ENCODE measurements around the gene DGKD. TPM values are rescaled to one million over a fixed set of nuclear protein-coding genes. Genes with fewer than 3 reads are reported as not detected.

Gene DGKD
- total RNA-seq, 2 donors from 2014 or later = 21.5 to 63.1 TPM

DNA sequence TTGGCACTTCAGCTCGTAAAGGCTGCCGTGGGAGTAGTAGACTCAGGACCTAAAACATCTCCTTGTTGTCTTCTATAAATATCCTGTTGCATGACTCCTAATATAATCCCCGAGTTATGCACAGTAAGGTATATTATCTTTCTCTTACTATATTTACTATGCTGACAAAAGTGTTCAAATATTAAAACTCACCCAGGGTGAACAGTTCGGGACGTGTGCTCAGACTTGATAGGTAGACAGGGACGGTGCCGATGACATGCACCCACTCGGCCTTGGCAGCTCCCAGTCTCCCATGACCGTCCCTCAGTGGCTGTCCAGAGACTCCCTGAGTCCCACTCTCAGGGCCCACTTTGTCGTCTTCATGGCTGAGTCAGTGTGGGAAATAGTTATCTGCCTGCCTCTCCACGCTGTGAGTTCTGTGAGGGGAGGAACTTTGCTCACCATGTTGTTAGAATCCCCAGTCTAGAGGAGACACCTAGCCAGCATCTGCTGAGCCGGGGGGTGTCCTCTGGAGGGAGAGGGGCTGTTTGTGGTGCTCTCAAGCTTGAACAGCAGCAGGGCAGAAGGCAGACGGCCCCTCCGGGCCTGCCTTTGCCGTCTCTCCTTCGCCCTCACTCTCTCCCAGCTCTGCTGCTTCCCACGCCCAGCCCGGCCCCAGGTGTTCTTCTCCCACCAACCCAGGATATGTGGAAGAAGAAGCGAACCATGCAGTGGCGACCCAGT lies 75.0 kb downstream of the DGKD start:
- Histone ChIP-seq H3K27me3 (replicated peaks; ENCODE audit: insufficient read depth) (no peaks in the 10 kb centered on the region), H3K36me3 (no peaks in the 10 kb centered on the region), H3K4me3 (no peak overlapping the region), H3K9me3 (no peaks in the 10 kb centered on the region), H3K4me1 (replicated peaks) (no peaks in the 10 kb centered on the region), H3K27ac (peak overlapping the region in 1 of 2 donors; percentile 0)
- intact Hi-C loops (cut with DNase I) = no loop called here
- DNase-seq (ENCODE audit: low spot score) = no peak
- 86% methylated on average over 20 of the region's 20 CpGs for WGBS
- no peak for TF ChIP-seq POLR2AphosphoS5 (IDR thresholded peaks at IDR 0.05)

DNA sequence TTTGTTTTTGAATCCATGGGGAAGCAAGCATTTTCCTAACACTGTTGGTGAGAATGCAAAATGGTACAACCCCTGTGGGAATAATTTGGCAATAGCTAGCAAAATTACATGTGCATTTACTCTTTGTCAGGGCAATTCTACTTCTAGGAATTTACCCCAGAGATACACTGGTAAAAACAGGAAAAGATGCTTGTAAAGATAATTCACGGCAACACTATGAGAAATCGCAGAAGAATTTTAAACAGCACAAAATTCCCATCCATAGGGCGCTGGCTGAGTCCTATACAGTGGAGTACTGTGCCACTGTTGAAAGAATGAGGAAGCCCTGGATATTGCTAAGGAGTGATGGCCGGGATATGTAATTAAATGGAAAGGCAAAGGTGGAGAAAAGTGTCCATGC lies 75.8 kb downstream of the DGKD start:
- peak overlapping the region in 1 of 2 donors; percentile 0 for H3K27ac ChIP-seq
- intact Hi-C loops (cut with DNase I) = no loop called here
- DNase-seq (ENCODE audit: low spot score) = no peak

DNA sequence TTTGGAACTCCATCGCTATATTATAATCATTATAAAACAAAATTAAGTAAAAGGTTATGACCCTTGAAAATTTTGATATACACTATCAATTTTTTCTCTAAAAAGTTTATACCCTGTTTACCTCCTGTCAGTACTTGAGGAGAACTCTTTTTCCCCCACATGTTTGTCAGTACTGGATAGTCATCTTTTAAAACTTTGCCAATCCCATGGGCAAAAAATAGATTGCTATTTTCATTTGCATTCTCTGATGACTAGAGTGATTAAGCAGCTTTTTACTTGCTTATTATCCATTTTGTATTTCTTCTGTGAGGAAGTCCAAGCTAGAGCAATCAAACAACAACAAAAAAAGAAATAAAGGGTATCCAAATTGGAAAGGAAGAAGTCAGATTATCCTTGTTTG lies 76.4 kb downstream of the DGKD start:
- 96% methylated on average over 1 of the region's 1 CpG for WGBS
- TF ChIP-seq POLR2AphosphoS5 (IDR thresholded peaks at IDR 0.05) (no peak), POLR2A (IDR thresholded peaks at IDR 0.05) (no peak)
- TF ChIP-seq, protein P1, sequence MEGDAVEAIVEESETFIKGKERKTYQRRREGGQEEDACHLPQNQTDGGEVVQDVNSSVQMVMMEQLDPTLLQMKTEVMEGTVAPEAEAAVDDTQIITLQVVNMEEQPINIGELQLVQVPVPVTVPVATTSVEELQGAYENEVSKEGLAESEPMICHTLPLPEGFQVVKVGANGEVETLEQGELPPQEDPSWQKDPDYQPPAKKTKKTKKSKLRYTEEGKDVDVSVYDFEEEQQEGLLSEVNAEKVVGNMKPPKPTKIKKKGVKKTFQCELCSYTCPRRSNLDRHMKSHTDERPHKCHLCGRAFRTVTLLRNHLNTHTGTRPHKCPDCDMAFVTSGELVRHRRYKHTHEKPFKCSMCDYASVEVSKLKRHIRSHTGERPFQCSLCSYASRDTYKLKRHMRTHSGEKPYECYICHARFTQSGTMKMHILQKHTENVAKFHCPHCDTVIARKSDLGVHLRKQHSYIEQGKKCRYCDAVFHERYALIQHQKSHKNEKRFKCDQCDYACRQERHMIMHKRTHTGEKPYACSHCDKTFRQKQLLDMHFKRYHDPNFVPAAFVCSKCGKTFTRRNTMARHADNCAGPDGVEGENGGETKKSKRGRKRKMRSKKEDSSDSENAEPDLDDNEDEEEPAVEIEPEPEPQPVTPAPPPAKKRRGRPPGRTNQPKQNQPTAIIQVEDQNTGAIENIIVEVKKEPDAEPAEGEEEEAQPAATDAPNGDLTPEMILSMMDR (IDR thresholded peaks at IDR 0.05) = no peak

More for the DNA sequence above, 75.8 kb downstream of the DGKD start:
- TF ChIP-seq, protein P1 (IDR thresholded peaks at IDR 0.05) = no peak
- TF ChIP-seq POLR2AphosphoS5 (IDR thresholded peaks at IDR 0.05) (no peak), POLR2A (IDR thresholded peaks at IDR 0.05) (no peak)
- no peaks in the 10 kb centered on the region for H3K4me1 ChIP-seq (replicated peaks)
- no peaks in the 10 kb centered on the region for H3K9me3 ChIP-seq
- H3K27me3 ChIP-seq (replicated peaks; ENCODE audit: insufficient read depth) = no peaks in the 10 kb centered on the region
- H3K36me3 ChIP-seq = no peaks in the 10 kb centered on the region
- no peak overlapping the region for H3K4me3 ChIP-seq
- WGBS = 29% methylated on average over 4 of the region's 4 CpGs

DNA sequence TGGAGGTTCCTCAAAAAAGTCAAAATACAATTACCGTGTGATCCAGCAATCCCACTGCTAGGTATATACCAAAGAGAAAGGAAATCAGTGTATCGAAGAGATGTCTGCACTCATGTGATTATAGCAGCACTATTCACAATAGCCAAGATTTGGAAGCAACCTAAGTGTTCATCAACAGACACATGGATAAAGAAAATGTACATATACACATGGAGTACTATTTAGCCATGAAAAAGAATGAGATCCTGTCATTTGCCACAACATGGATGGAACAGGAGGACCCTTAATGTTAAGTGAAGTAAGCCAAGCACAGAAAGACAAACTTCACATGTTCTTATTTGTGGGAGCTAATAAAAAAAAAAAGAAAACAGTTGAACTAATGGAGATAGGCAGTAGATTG lies 78.7 kb downstream of the DGKD start:
- Histone ChIP-seq H3K4me1 (replicated peaks) (no peaks in the 10 kb centered on the region), H3K4me3 (no peak overlapping the region), H3K27ac (no peak overlapping the region), H3K9me3 (no peaks in the 10 kb centered on the region), H3K27me3 (replicated peaks; ENCODE audit: insufficient read depth) (no peaks in the 10 kb centered on the region), H3K36me3 (peaks cover 0 to 13% of the 10 kb centered on the region in 2 donors)
- intact Hi-C loops (cut with DNase I) = no loop called here
- 97% methylated on average over 2 of the region's 2 CpGs for WGBS
- TF ChIP-seq, protein P1 (IDR thresholded peaks at IDR 0.05) = no peak
- TF ChIP-seq POLR2AphosphoS5 (IDR thresholded peaks at IDR 0.05) (no peak), POLR2A (IDR thresholded peaks at IDR 0.05) (no peak)
- no peak for DNase-seq (ENCODE audit: low spot score)

More for the DNA sequence above, 76.4 kb downstream of the DGKD start:
- Histone ChIP-seq H3K36me3 (no peaks in the 10 kb centered on the region), H3K9me3 (no peaks in the 10 kb centered on the region), H3K27ac (no peak overlapping the region), H3K4me3 (no peak overlapping the region), H3K27me3 (replicated peaks; ENCODE audit: insufficient read depth) (no peaks in the 10 kb centered on the region), H3K4me1 (replicated peaks) (no peaks in the 10 kb centered on the region)
- DNase-seq (ENCODE audit: low spot score) = no peak
- intact Hi-C loops (cut with DNase I) = no loop called here

DNA sequence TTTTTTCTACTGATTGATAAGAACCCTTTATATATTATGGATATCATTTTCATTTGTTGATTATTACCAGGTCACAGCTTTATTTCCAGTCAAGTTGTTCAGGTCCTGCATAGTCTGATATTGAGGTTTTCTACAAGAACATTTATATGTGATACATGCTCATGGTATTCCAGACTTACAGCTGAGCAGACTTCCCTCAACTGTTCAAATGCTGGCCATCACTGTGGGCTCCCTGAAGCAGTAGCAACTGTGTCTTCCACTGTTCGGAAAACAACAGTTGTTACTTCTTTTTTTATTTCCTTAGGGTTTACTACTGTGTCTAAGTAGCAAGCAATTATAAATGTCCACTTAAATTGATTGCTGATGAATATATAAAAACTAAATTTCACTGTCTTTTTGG lies 79.5 kb downstream of the DGKD start:
- Histone ChIP-seq H3K4me3 (no peak overlapping the region), H3K9me3 (no peaks in the 10 kb centered on the region), H3K36me3 (peaks cover 0 to 13% of the 10 kb centered on the region in 2 donors), H3K4me1 (replicated peaks) (no peaks in the 10 kb centered on the region), H3K27ac (no peak overlapping the region), H3K27me3 (replicated peaks; ENCODE audit: insufficient read depth) (no peaks in the 10 kb centered on the region)
- TF ChIP-seq POLR2AphosphoS5 (IDR thresholded peaks at IDR 0.05) (no peak), POLR2A (IDR thresholded peaks at IDR 0.05) (no peak)
- TF ChIP-seq, protein P1 (IDR thresholded peaks at IDR 0.05) = no peak
- intact Hi-C loops (cut with DNase I) = no loop called here
- 90% methylated on average over 1 of the region's 1 CpG for WGBS
- DNase-seq (ENCODE audit: low spot score) = no peak

Measured in prostate gland (tissue), 2 donors.